SIG-M5 treated with dmso at 0.1 percent for 504 hours (cell line): Measurements from ENCODE around the gene ATG9A.
"Not testable (repeated sequence)": the region's sequence is repeated elsewhere in the genome, so short reads cannot be mapped to it uniquely, and the experiment has no call there.

Experiments used
- DNase-seq: peaks from one replicate; lab custom pipeline; 2025; ENCODE audit not compliant: unreplicated experiment; lab: John Stamatoyannopoulos, UW

The ATG9A gene, protein sequence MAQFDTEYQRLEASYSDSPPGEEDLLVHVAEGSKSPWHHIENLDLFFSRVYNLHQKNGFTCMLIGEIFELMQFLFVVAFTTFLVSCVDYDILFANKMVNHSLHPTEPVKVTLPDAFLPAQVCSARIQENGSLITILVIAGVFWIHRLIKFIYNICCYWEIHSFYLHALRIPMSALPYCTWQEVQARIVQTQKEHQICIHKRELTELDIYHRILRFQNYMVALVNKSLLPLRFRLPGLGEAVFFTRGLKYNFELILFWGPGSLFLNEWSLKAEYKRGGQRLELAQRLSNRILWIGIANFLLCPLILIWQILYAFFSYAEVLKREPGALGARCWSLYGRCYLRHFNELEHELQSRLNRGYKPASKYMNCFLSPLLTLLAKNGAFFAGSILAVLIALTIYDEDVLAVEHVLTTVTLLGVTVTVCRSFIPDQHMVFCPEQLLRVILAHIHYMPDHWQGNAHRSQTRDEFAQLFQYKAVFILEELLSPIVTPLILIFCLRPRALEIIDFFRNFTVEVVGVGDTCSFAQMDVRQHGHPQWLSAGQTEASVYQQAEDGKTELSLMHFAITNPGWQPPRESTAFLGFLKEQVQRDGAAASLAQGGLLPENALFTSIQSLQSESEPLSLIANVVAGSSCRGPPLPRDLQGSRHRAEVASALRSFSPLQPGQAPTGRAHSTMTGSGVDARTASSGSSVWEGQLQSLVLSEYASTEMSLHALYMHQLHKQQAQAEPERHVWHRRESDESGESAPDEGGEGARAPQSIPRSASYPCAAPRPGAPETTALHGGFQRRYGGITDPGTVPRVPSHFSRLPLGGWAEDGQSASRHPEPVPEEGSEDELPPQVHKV

DNA sequence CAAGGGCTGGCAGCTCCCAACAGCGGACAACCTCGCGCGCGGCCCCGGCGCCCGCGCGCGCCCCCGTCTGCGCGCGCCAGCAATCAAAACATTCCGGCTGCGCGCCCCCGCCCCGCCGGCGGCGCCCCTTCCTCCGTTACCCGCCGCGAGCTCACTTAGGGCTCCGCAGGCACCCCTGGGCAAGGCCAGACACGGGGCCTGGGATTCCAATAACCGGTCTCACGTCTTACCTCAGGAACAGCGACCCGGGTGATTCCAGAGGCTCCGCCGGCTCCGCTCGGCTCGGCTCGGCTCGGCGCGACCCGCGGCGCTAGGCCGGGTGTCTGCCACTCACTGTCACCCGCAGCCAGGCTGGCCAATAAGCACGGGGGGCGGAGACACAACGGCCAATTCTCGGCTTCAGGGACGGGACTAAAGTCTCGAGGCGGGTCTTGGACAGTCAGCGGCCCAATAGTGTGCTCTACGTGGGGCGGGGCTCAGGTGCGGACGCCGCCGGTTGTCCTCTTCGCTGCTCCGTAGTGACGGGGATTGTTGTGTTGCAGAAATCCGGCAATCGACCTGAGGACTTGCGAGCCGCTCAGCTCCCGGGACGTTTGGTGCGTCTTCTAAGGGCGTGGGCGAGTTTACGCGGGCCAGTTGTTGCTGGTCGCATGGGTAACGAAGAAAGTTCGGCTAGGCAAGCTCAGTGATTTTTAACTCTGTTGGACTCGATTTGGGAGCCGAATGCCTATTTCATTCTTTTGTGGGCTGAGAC is at the start of gene ATG9A, which contains the start of gene ANKZF1:
Gene ATG9A (minus strand): TSS at position 332 of the 754 bp plus-strand sequence. CDS start 1,612 bp downstream, outside the sequence.
Gene ANKZF1 (plus strand): TSS at position 502 of the 754 bp plus-strand sequence. CDS start 452 bp downstream, outside the sequence.
- peak; percentile 100 for DNase-seq

DNA sequence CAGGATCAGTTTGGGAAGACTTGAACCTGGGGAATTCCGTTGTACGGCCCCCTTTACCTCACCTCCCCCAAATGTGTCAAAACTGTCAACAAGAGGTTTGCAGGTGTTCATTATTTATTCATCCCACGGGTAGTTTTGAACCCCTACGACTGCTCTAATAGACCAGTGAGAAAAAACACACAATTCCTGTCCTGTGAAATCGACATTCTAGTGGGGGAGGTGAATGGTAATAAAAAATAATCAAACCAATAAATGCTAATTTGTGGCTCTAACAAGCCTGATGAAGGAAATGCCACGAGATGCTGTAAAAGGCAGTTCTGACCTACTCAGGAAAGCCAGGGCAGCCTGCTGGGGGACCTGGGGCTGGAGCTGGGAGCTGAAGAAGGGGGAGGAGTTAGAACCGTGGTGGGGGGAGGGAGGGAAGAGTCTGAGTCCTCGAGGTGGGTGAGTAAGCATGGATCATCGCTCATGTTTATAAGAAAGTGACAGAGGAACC is 49.3 kb upstream of the ATG9A start:
- no peak for DNase-seq

DNA sequence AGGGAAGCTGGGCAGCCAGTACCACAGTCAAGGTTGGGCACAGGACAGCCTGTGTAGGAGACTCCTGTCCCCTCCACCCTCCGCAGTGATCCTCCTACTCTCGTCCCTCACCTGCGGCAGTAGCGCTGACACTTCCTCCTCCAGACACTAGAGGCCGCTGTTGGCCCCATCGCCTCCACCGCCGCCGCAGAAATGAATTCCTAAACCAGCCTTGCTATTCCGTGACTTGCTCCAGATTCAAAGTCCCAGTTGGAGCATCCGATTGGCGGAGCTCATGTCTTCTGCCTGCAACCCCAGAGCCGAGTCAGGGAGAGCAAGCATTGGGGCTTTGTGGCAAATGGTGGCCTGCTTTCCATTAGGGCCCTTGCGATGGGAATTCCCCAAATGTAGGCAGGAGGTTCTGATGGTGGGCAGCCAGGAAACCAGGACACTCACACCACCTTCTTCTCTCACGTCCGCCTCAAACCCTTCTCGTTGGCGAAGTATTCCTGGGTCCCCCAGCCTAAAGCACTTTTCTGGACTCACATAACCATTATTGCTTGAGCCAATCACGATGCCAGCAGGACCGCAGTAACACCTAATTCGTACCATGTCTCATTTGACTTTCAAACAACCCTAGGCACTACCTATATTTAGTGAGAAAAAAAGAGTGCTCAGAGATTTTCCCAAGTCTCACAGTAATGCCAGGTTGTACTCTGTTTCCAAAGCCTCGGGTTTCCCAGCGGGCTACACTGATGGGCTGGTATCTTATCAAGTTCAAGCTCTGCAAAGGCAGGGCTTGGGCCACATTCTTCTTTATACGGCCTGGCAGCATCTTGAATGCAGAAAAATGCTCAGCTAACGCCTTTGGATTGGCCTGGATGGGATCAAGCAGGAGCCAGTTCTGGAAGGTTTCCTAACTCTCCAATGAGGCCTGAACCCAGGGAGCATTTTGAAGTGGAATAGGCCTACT is 48.5 kb upstream of the ATG9A start:
- peak; percentile 70 for DNase-seq

DNA sequence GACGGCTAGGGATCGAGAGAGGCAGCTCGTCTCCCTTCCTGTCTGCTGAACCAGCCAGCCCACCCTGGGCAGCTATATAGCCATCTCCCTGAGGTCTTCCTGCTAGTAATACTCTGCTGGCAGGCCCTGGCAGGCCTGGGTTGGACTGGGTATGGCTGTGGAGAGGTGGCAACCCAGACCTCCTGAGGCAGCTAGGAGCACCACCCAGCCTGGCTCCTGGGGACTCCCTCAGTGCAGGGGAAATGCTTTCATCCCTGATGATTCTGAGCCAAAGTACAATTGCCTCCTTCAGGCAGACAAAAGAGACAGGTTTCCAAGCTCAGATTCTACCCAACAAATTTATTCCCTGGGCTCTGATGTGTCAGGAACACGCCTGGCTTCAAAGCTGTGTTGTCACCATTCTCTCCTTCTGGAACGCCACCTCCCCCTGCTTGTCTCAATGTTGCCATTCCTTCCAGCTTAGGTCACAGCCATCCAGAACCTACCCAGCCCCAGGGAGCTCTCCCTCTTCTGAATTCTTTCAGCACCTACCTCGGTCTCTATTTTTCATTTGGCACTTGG is 45.0 kb upstream of the ATG9A start:
- no peak for DNase-seq

DNA sequence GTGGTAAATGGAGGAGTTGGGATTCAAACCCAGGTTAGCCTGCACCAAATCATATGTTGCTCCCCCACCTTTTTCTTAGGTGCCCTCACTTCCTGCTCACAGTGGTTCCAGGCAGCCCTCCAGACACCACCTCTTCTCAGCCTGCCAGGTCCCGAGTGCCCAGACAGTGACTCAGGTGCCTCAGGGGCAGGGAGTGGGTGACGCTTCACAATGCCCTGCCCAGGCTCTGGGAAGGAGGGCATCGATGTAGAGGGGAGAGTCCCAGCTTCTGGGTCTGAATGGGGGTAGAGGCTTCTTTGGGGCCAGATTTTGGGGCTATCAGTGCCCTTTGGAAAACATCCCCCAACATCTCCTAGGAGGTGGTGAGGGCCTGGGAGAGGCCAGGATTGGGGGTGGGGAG is 44.5 kb upstream of the ATG9A start:
- no peak for DNase-seq

DNA sequence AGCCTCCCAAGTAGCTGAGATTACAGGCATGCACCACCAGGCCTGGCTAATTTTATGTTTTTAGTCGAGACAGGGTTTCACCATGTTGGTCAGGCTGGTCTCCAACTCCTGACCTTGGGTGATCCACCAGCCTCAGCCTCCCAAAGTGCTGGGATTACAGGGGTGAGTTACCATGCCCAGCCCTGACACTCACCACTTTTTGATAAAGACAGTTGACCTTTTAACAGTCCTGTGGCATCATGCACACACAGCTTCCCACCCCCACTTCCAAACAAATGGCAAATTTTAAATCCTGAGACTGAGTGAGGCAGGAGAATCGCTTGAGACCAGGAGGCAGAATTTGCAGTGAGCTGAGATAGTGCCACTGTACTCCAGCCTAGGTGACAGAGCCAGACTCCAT is 43.6 kb upstream of the ATG9A start:
- no peak for DNase-seq

DNA sequence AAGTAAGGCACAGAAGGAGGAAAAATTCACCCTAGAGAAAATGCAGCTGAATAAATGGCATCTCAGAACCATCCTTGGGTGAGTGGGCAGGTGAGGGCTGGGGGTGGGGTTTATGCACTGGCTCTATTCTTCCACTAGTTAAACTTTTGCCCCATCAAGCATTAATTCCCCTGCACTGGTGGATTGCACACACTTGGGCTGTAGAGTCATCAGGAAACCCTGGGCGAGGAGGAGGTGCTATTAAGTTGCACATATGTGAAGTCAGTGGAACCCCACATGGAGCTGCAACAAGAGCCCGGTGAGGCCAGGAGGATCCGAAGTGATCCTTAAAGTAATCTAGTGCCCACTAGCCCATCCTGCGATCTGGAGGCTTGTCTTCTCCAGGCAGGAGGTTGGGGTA is 42.9 kb upstream of the ATG9A start:
- DNase-seq, result no peak

DNA sequence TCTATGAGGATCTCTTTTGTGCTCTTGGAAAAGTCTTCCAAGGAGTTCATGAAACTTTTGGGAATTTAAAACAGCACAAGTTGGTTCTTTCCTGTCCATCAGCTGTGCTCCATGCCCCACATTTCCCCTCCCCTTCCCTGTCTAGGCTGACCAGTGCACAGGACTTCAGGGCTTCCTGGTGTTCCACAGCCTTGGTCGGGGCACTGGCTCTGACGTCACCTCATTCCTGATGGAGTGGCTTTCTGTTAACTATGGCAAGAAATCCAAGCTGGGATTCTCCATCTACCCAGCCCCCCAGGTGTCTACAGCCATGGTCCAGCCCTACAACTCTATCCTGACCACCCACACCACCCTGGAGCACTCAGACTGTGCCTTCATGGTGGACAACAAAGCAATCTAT is 41.6 kb upstream of the ATG9A start:
- no peak for DNase-seq

DNA sequence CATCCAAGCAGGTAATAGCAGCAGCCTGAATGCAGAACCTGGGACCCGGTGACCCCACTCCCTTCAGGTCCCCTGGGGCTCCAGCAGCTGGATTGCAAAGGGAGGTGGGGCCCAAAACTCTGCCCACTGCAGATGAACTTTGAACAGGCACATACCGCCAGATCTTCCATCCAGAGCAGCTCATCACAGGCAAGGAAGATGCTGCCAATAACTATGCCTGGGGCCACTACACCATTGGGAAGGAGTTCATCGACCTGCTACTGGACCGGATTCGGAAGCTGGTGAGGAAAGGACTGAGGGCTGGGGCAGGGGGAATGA is 40.6 kb upstream of the ATG9A start:
- no peak for DNase-seq

DNA sequence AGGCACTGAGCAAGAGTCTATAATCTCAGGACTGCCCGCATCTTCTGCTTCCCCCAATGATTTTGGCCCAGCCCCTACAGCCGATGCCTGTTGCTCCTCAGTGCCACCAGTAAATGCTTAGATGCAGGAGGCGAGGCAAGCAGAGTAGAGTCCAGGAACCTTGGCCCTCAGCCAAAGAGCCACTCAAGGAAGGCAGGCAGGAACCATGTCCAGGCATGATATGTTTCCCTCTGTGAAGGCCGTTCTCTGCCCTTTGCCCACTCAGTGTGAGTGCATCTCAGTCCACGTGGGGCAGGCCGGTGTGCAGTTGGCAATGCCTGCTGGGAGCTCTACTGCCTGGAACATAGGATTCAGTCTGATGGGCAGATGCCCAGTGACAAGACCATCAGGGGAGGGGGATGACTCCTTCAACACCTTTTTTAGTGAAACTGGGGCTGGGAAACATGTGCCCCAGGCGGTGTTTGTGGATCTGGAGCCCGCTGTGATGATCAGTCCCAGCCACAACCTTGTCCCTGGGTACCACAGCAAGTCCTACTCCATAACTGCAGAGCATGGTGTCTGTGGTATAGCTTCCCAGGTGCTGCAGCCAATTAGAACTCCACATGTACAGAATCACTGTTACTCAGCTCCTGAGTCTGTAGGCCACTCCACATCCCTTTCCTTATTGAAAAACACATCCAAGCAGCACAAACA is 40.1 kb upstream of the ATG9A start:
- no peak for DNase-seq

DNA sequence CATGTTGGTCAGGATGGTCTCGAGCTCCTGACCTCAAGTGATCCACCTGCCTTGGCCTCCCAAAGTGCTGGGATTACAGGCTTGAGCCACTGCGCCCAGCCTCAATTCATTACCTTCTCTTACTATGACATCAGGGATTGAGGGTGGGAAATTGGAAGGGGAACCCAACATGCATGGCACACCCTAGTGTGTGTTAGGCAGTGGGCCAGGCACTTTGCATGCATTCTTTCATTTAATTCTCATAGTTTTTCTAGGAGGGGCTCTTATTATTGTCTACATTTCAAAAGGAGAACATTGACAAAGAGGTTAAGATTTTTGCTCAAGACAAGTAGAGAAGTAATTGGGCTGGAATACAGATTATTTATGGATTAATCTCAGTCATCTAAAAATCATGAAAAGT is 38.9 kb upstream of the ATG9A start:
- no peak for DNase-seq

DNA sequence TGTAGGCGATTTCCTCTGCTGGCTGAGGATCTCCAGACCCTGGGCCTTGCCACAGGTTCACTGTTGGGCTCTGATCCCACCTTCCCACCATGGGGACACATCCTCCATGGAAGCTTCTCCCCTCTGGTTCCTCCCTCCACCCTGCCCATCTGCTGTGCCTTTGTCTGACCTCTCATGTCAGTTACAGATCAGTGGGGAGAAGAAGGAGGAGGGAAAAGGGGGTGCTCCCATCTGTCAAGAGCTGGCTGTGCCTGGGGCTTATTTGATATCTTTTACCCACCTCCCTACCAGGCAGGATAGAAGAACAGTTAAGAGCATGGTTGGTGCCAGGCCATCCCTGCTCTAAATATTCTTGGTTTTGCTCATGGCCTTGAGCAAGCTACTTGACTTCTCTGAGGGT is 37.5 kb upstream of the ATG9A start:
- DNase-seq, result no peak

DNA sequence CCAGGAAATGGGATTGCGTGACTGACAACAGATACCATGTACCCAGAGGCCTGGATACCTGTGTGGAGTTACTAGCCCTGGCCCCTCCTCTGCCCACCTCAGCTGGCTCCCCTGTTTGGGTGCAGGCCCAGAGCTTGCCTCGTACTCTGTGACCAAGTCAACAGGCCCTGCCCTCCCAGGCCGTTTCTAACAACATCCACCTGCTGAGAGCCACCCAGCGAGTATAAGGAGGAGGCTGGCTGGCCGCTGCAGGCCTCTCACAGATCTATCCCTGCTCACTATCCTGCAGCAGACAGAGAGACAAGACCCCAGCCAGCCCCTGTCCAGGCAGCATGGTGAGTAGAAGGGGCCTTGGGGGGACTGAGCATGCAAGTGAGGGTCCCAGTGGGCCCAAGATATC is 36.8 kb upstream of the ATG9A start:
- DNase-seq, result no peak

DNA sequence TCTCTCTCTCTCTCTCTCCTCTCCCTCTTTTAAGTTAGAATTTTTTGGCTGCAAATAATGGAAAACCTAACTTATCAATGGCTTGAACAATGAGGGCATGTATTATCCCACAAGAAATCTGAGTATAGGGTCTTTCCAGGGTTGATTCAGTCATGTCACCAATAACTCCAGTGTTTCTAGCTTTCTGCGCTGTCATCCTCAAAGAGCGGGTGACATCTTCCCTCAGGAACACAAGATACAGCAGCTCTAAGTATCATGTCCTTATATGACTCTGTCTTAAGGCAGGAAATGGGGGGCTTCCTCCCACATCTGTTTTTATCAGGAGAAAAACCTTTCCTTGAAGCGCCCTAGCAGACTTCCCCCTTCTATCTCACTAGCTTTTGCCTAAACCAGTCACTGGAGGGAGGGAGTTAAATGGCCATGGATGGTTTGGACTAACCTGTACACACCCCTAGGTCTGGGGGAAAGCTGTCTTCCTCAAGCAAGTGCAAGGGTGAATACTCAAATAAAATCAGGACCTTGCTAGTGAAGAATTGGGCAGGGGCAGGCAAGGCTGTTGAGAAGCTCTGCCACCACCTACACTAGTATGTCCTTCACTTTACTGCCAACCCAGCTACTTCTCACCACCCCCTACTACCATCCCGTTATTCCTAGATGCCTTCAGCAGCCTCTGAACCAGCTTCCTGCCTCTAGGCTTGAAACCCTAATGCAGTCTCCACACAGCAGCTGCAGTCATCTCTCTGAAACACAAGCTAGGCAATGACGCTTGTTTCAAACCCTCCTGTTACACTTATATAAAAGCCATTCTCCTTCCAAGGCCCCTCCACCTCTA is 31.8 kb upstream of the ATG9A start:
- no peak for DNase-seq

DNA sequence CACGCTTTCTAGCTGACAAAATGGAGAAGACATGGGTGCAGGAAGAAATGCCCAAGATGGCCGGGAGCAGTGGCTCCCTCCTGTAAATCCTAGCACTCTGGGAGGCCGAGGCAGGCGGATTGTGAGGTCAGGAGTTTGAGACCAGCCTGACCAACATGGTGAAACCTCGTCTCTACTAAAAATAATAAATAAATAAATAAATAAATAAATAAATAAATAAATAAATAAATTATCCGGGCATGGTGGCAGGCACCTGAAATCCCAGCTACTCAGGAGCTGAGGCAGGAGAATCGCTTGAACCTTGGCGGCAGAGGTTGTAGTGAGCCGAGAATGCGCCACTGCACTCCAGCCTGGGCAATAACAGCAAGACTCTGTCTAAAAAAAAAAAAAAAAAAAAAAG is 29.5 kb upstream of the ATG9A start:
- not testable (repeated sequence) for DNase-seq

DNA sequence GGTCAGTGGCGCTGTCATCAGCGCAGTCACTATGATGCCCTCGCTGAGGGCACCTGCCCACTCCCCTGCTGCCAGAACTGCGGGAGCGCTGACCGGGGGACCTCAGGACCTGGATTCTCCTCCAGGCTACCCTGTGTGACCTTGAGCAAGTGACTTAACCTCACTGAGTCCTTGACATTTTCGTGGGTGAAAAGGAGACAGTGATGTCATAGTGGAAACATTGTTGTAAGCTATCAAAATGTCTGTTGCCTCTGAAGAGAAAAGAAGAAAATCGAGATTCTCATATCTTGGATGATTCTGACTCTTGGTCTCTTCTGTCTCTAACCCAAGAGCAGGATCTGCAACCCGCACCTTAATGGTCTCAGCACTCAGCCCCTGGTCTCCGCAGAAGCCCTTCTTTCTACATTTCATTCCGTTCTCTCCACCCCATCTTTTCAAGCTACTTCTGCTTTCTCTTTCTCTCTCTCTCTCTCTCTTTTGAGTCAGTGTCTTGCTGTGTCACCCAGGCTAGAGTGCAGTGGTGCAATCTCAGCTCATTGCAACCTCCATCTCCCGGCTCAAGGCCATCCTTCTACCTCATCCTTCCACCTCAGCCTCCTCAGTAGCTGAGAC is 25.3 kb upstream of the ATG9A start:
- DNase-seq, result peak; percentile 90

DNA sequence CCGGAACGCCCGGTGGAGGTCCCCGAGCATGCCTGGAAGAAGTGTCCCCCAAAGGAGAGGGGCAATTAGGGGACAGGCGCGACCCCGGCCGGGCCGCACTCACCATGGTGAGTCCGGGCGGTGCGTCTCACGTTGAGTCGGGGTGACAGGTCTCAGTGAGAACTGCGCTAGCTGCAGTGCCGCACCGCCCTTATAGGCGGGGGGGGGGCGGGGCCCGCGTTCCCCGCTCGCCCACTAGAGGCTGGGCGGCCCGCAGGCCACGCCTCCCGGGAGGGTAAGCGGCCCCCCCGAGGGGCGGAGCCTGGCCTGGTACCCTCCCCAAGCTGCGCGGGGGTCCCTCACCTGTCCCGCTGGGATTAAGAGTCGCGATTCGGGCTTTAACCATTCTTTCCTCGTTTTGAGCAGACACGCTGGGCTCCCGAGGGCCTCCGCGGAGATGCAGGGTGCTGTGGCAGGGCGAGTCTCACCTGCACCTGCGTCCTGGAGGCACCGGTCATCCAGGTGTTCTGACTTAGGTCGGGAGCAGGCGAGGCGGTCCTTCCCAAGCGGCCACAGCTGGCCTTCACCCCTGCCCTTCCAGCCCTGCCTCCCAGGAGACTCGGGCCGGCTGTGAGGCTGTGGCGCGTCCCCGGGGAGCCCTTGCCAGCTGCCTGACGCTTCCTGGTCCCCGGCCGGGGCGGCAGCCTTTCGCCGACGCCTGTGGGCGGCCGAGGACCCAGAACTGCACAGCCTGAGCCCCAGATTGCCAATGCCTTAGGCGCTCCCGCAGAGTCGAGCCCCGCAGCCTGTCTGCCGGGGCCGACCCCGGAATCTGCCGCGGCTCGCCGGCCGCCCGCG is 24.5 kb upstream of the ATG9A start, which contains the start of gene TUBA4A:
Gene TUBA4A (minus strand): TSS at position 166 of the 837 bp plus-strand sequence. CDS start 60 bp downstream, at position 106.
- DNase-seq, result peak; percentile 53
